ENCODE results near the gene NAALADL1.

DNA sequence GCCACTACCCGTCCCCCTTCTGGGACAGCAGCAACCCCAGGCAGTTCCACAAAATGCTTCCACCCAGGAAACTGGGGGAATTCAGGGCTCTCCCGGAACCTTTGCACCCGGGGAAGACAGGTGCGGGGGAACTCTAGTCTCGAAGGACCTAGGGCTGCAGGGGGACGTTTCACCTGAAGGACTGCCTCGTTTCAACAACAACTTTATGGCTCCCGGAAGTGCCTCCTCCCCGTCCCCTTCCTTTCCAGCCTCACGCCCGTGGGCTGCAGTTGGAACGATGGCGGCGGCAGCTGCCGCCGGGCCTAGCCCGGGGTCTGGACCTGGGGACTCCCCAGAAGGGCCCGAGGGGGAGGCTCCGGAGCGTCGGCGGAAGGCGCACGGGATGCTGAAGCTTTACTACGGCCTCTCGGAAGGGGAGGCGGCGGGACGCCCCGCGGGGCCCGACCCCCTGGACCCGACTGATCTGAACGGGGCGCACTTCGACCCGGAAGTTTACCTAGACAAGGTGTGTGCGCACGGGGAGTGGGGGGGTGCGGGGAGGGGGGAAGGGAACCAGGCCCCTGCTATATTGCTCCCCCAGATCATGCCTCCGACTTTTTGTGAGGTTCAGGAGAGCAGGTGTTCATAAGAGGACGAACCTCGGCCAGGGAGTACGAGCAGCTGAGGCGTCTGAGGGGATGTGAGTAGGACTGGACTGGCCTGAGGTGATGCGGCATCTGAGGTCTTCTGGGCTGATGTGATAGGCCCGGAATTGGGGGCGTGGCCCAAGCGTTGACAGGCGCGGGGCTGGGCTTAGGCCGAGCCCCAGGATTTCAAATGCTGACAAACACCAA, 37.8 kb upstream of the NAALADL1 start, which contains the start of gene VPS51:
- TF ChIP-seq POLR2A (IDR thresholded peaks at IDR 0.05; ENCODE audit: low read length) (peak; percentile 80), GATA1 (IDR thresholded peaks at IDR 0.05; ENCODE audit: low read depth, low read length) (no peak)

Measured in erythroblast (primary cell).